ENCODE results near the gene HNRNPUL1.
A peak's percentile ranks its signal among the peaks of the same experiment; 100 is the strongest.
"Not testable (repeated sequence)": the region's sequence is repeated elsewhere in the genome, so short reads cannot be mapped to it uniquely, and the experiment has no call there.

The HNRNPUL1 gene

DNA sequence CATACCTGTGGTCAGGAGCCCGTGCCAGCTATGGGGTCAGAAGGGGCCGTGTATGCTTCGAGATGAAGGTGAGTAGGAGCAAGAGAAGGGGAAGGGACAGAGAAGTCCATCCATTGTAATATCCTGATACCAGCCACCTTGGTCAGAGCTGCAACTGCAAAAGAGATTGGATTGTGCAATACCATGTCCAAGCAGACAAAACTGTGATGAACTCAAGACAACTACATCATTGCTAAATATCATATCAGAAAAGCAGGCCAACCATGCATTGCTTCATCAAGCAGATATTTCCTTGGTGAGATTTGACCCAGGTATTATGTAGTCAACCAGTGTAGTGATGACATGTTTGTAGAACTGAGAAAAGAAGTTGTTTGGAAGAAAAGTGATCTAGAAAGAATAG is 12.1 kb downstream of the HNRNPUL1 start:
- no peak for DNase-seq (ENCODE audit: low spot score)

DNA sequence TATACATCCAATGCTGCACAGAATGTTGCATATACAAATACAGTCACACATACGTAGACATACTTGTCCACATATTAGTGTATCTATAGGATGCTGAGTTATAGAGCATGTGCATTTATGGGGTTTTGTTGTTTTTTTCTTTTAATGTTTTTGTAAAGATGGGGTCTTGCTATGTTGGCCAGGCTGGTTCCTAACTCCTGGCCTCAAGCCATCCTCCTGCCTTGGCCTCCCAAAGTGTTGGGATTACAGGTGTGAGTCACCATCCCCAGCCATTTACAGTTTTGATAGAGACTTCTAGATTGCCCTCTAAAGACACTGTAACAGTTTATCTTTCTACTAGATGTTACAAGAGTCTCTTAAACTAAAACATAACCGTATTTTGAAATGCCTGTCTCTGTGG is 14.3 kb downstream of the HNRNPUL1 start:
- DNase-seq (ENCODE audit: low spot score), result no peak

DNA sequence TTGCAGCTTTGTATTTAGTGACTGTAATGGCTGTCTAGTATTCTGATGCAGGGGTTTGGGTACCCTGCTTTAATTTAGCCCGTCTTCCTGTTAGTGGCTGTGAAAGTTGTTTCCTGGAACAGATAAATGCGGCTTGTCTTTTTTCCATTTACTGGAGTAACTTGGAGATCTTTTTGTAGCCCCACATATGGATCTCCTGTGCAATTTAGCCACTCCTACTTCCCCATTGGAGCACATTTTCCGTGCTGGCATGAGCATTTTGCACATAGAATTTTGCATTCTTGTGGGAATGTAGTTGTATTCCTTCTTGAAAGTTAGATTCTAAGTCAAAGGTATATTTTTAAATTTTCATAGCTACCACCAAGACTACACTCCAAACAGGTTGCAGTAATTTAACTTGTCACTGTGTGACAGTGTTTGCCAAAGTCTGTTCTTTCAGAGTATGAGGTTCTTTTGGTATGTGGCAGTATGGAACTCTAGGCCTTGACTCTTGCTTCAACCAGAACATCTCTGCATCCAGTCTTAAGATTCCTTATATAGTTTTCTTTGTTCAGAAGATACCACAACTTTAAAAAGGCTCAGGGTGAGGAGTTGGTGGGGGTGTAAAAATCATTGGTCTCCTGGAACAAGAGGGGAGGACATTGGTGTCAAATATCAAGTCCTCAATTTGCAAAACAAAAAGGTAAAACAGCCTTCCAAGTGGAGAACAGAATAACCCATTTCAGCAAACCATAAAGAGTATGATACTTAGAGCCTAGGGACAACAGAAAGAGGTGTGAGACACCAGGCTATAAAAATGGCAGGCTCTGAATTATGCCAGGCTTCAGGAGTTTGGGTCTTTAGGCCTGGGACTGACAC is 24.7 kb downstream of the HNRNPUL1 start:
- DNase-seq (ENCODE audit: low spot score), result no peak

DNA sequence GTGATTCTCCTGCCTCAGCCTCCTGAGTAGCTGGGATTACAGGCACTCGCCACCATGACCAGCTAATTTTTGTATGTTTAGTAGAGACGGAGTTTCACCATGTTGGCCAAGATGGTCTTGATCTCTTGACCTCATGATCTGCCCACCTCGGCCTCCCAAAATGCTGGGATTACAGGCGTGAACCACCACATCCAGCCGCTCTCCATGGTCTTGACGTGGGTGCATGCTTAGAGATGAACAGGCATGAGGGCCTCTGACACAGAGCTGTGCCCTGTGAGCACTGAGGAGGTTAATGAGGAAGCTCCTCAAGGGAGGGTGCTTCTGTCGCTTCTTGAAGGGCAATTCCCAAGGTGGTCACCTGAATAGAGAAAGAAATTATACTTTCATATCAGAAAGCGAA is 25.6 kb downstream of the HNRNPUL1 start:
- not testable (repeated sequence) for DNase-seq (ENCODE audit: low spot score)

DNA sequence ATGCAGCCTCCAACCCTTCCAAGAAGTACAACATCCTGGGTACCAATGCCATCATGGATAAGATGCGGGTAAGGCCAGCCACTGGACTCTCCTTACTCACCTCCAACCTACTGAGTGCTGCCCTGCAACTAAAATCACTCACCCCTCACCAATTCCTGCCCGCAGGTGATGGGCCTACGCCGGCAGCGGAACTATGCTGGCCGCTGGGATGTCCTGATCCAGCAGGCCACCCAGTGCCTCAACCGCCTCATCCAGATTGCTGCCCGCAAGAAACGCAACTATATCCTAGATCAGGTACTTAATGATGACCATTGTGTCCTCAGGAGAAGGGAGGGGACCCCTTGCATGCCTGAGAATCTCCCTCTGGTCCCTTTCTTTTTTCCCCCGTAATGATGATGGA is 30.2 kb downstream of the HNRNPUL1 start:
- DNase-seq (ENCODE audit: low spot score), result no peak

DNA sequence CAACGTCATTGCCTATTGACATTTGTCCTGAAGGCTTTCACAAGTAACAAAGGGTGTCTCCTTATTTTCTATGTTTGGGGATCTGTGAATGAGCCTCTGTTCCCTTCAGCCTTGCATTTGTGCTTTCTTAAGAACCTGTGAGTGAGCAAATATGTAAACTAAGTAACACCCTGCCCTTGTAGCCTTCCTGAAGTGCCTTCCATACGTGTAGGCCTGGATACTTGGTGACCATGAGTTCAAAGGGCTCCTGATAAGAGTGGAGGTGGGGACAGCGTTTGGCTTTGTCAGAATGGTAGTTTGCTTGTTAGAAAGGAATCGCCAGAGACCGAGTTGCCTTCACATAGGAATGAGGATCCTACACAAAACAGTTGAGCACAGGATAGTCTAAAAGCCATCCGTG is 31.3 kb downstream of the HNRNPUL1 start:
- no peak for DNase-seq (ENCODE audit: low spot score)

DNA sequence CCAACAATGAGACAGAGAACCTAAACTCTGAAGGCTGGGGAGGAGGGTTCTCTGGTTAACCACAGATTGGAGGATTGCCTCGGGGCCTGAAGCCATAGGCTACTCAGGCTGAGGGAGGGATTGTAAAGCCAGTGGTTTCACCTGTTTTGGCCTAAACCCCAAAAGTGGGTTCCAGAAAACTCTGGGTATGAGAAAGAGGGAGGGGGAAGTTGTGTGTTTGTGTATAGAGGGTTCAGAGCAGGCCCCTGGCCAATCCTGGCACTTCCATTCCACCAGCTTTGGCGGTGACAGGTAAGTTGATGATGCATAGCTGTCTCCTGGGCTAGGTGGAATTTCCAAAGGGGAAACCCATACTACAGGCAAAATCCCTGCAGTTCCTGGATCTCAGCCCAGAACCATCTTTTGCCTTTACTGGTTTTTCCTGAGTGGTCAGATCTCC is 32.3 kb downstream of the HNRNPUL1 start:
- no peak for DNase-seq (ENCODE audit: low spot score)

DNA sequence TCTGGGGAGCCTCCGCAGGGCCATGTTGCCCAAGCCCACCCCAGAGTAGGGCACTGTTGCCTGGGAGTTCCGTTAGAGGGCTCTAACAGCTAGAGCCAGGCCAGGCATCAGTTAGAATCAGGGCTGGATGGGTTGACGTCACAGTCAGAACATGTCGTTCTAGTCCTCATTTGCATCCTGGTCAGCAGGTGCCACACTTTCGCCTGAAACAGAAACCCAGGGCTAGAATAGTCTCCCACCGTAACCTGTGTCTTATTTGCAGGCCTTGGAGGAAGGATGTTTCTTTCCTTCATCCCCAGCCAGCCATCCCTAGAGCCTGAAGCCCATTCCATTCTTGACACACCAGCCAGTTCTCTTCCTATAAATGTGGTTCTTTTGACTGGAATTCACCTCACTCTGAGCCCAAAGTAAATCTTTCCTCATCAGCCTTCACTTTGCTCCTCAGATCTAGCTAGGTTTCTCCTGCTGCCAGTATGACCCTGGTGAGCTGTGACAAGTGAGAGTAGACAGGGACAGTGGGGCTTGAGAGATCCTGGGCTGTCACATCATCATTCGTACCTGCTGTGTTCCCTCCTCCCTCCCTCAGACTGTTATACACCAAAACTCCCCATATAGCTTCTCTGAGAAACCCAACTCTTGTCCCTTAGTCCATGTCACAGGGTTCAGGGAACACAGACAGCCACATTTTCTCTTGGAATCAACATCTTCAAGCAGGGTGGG is 33.6 kb downstream of the HNRNPUL1 start:
- no peak for DNase-seq (ENCODE audit: low spot score)

DNA sequence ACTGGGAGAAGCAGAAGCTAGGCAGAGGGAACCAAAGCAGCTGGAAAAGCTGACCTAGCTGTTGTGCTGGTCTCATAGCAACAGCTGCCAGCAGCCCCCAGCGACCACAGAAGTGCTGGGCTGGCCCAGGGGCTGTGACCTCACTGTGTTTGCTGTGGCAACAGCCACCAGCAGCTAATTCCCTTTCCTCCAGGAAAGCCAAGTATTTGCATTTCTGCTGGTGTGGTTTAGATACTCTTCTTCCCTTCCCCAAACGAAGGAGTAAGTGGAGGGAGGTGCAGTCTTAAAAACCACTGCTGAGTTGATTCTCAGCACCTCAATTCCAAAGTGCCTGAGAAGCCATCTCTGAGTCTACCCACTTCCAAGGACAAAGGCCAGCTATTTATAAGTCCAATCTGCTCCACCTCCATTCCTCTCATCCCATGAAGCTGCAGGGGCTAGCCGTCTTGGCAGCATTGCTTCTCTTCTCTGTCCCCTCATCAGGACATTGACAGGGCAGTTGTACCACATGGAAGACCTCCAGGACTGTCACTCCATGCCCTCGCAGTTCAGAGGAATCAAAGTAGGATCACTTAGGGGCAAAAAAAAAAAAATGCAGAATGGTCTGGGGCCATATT is 34.3 kb downstream of the HNRNPUL1 start:
- DNase-seq (ENCODE audit: low spot score), result no peak

DNA sequence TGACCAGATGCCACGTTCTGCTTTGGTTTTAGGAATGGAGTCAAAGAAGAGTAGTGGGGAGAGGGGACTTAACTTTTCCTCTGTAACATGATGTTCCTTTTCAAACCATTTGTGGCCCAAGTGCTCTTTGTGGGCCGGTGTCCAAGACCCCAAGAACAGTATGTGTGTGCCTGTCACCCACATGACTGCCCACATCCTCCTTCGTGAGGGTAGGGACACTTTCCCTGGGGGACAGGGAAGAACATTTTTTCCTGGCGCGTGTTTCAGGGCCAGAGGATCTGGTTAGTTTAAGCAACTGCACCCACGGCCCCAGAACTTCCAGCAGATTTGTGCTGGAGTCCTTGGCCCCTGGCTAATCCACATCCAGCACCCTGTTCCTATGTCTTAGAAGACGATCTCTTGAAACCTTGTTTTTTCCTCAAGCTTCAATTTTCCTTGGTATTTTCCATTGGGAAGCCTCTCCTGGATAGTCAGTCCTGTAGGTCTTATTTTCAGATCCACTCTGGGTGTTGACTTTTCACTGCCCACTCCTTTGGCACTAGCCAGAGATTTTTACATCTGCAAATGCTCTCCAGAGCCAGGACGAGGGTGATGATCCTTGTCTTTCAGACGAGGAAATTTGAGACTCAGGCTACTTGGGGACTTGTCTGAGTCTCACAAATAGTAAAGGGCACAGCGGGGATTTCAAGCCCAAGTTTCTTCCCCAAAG is 35.0 kb downstream of the HNRNPUL1 start:
- DNase-seq (ENCODE audit: low spot score), result no peak

DNA sequence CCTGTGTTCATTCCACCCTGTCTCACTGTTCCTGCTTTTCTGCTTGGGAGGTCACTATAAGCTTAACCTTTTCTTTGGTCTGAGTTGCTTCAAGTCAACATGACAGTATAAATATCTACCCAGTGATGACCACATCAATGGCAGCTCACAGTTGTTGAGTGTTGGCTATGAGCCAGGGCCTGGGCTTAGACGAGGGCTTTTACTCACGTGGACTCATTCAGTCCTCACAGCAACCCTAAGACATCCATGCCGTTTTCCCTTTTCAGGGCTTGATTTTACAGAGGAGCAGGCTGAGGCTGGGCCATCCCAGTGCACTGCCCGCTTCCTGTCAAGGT is 35.5 kb downstream of the HNRNPUL1 start:
- peak; percentile 87 for DNase-seq (ENCODE audit: low spot score)

DNA sequence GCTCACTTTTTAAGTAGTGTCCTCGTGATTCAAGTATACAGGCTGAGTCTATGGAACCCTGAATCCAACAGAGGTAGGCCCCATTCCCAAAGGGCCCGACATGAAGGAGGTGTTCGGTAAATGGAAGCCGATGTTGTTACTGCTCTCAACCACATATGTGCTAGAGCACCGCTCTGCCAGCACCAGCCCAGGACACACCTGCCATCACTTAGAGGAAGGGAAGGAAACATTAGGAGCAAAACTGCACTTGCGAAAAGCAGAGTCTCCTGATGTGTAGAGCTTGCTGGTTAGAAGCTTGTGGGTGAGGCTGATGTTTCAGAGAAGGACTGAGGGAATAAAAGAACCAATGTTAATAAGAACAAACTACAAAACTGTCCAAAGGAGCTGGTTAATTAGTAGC is 36.4 kb downstream of the HNRNPUL1 start:
- no peak for DNase-seq (ENCODE audit: low spot score)

DNA sequence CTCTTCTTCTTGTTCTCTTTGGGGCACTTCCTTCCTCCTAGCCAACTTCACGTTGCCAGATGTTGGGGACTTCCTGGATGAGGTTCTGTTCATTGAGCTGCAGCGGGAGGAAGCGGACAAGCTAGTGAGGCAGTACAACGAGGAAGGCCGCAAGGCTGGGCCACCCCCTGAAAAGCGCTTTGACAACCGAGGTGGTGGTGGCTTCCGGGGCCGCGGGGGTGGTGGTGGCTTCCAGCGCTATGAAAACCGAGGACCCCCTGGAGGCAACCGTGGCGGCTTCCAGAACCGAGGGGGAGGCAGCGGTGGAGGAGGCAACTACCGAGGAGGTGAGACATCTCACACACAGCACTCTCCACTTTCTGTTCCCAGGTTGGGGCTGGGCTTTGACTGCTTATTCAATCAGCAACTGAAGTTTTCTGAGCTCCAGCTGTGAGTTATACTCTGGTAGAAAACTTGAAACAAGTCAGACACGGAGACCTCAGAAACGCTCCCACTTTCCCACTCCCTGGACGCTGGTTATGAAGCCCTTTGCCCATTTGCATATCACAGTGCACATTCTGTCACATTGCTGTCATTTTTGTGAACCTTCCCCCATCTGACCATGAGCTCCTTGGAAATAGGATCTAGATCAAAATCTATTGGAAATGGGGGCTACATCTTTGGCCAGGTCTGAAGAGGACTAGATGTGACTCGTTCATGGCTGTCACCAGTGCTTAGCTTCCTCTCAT is 38.6 kb downstream of the HNRNPUL1 start:
- no peak for DNase-seq (ENCODE audit: low spot score)

DNA sequence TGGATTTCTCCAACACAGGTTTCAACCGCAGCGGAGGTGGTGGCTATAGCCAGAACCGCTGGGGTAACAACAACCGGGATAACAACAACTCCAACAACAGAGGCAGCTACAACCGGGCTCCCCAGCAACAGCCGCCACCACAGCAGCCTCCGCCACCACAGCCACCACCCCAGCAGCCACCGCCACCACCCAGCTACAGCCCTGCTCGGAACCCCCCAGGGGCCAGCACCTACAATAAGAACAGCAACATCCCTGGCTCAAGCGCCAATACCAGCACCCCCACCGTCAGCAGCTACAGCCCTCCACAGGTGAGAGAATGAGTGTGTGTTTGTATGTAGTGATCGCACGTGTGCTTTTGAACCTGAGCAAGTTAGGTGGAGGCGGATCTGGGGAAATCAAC is 39.8 kb downstream of the HNRNPUL1 start:
- no peak for DNase-seq (ENCODE audit: low spot score)

DNA sequence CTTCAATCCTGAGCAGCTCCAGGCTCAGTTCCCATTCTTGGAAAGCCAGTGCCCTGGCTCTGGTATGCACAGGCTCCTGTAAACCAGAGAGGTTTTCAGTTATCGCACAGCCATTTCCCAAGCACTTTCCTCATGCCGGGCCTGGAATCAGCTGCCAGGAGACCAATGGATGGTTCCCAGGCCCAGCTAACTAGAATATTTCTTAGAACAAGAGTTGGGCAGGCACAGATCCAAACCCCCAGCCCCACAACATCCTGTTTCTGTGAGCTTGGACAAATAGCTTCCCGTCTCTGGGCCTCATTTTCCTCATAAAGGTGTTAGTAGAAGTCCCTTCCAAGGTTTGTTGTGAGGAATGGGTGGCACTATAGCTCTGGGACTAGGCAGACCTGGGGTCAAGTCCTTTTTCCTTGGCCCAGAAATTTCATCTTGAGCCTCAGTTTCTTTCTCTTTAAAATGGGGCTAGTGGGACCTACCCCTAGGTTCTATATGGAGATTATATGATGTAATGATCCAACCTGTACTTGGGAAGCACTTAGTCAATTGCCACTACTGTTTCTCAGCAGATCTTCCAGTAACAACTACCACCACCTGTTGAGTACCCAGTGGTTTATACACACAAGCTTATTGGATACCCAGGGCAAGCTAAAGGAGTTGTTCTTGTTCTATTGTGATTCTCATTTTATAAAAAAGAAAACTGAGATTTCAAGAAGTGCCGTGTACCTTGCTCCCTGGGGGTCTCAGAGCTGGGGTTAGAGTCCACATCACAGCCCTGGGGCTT is 40.7 kb downstream of the HNRNPUL1 start:
- no peak for DNase-seq (ENCODE audit: low spot score)

DNA sequence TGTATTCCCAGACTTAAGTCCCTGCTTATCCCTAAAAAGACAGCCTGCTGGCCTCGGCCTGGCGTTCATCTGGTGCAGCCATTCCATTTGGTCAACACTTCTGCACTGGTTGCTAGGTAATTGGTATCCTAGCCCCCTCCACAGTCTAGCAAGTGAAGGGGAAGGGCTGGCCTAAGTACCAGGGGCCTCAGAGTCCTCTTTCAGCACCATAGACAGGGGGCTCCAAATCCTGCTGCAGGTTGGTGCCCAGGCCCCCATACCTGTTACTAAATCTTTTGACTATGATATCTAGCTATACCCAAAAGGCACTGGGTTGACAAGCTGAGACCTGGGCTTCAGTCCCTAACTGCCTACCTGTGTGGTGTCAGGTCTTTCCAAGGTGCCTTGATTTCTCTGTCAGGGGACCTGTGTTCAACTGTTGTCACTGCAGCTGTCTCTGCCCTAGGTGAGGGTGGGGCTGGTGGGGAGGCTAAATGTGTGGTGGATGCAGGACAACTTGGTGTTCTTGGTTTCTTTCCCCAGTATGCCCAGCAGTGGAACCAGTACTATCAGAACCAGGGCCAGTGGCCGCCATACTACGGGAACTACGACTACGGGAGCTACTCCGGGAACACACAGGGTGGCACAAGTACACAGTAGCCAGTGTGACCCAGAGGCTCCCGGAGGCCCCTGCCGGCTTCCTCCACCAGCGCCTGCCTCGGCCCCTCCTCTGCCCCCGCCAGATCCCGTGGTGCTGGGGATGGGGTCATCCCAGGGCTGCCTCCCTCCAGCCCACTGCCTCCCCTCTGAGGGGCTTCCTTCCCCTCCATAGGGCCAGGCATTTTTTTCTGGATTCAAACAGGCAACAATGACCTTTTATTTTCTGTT is 42.0 kb downstream of the HNRNPUL1 start:
- no peak for DNase-seq (ENCODE audit: low spot score)

DNA sequence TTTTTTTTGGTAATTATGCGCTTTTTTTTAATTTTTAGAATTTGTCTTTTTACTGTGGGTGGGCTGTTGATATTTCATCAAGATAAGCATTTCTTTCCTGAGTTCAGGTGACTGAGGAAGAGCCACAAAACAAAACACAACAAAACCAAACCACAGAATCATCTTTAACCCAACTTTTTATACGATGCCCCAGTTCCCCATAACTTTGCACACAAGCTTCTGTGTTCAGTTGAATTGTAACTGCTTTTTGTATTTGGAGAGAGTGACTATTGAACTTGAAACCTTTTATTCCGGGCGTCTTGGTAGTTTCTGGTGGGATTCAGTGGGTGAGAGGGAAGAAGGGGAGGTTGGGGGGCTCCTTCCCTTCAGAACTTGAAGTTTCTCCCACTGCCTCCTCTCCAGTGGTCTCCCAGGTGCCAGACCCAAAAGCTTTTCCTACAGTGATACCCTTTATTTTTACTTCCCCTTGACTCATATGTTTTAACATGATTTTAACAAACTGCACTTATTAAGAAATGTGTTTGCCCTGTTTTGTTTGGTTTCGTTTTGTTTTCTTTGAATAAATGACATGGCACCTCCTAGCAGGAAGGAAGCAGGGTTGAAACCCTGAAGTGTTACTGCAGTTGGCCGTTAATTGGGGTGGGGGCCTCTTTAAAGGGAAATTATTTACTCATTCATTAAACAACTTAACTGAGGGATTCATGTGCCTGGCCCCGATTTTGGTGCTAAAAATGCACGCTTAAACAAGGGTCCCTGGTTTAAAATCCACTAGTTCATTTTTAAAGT is 43.1 kb downstream of the HNRNPUL1 start:
- no peak for DNase-seq (ENCODE audit: low spot score)

DNA sequence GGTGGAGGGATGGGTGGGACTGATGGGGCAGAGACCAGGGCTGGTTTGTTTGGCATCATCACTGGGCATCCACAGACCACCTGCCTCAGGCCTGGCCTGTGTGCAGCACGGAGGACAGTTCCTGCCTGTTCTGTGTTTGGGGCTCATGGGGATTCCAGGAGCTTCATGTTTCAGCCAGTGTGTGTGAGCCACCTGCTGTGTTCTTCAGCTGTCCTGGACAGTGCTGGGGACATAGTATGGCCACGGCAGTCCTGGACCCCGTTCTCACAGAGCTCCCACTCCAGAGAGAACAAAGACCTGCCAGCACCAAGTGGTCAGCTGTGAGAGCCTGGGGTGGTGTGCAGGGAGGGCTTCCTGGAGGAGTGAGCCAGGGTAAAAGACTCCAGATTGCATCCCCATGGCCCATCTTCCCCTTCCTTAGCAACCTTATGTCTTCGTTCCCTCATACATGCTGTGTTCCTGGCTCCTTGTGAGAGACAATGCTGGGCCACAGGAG is 43.8 kb downstream of the HNRNPUL1 start:
- no peak for DNase-seq (ENCODE audit: low spot score)

Data from COLO829 (cell line).